Transverse colon (tissue), 4 donors: ENCODE data around the gene UROC1.

ENCODE experiments used
- CTCF ChIP-seq, 5 experiments: fragments of 200-600 bp in 3 of 5; fragments of 450-650 bp in 2 of 5; sonication (generic) in 3 of 5; IDR thresholded peaks; 1 replicate in 2 of 5; 2 replicates in 3 of 5; pipeline ENCODE4 v1.5.1; 2016 to 2017; ENCODE audit warnings: antibody characterized with exemption in 5 of 5, inconsistent platforms in 3 of 5, mild to moderate bottlenecking in 2 of 5, moderate library complexity in 1 of 5
- EP300 ChIP-seq: sonication (generic); formaldehyde crosslinking; IDR thresholded peaks from one replicate; pipeline ENCODE4 v1.6.1; 2017; ENCODE audit warnings: antibody characterized with exemption, low read depth
- POLR2A ChIP-seq: fragments of 450-650 bp; IDR thresholded peaks from one replicate; pipeline ENCODE4 v1.6.1; 2016; ENCODE audit warnings: antibody characterized with exemption, mild to moderate bottlenecking, moderate library complexity
- POLR2AphosphoS5 ChIP-seq, 3 donors: sonication (generic); formaldehyde crosslinking; IDR thresholded peaks; one replicate each; pipeline ENCODE4 v1.6.1; 2016; ENCODE audit warnings: antibody characterized with exemption in 3 of 3

- TF ChIP-seq POLR2AphosphoS5 (IDR thresholded peaks at IDR 0.05) (no peak), POLR2A (no peak), CTCF (IDR thresholded peaks at IDR 0.05) (no peak), EP300 (no peak)
These were observed 49.3 kb downstream of the UROC1 start for GRCh38 chr3:126468028-126468891.
